ENCODE measurements around the gene NID1. TPM values are rescaled to one million over a fixed set of nuclear protein-coding genes. Genes with fewer than 3 reads are reported as not detected.

The NID1 gene
- total RNA-seq, 4 donors from 2014 or later = 70.7 to 252 (median 184) TPM

DNA sequence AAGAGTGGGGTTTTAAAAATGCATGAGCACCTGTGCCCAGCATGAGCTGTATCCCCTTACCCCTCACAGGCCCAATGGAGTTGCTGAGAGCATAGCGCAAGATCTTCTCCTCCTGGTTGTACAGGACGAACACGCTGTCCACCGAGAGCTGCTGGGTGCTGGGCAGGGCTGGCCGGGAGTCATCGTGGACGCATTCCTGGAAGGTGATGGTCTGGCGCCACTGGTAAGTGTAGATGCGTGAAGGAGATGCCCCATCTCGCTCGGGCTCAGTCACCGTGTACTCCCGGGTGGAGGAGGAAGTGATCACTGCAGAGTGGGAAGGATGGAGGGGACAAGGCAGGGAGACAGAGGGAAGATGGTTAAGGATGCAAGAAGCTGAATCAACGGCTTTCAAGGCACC, 39.1 kb downstream of the NID1 start:
- intact Hi-C loops (cut with DNase I; ENCODE audit: low total_unique reads) = no loop called here
- H3K36me3 ChIP-seq = no peaks in the 10 kb centered on the region
- no peaks in the 10 kb centered on the region for H3K9me3 ChIP-seq
- H3K4me1 ChIP-seq = no peaks in the 10 kb centered on the region
- H3K27me3 ChIP-seq = no peaks in the 10 kb centered on the region
- DNase-seq = peak in 1 of 2 donors; percentile 15
- H3K27ac ChIP-seq = peak overlapping the region in 1 of 2 donors; percentile 60
- no peak for TF ChIP-seq POLR2A (IDR thresholded peaks at IDR 0.05)
- TF ChIP-seq, protein P1, sequence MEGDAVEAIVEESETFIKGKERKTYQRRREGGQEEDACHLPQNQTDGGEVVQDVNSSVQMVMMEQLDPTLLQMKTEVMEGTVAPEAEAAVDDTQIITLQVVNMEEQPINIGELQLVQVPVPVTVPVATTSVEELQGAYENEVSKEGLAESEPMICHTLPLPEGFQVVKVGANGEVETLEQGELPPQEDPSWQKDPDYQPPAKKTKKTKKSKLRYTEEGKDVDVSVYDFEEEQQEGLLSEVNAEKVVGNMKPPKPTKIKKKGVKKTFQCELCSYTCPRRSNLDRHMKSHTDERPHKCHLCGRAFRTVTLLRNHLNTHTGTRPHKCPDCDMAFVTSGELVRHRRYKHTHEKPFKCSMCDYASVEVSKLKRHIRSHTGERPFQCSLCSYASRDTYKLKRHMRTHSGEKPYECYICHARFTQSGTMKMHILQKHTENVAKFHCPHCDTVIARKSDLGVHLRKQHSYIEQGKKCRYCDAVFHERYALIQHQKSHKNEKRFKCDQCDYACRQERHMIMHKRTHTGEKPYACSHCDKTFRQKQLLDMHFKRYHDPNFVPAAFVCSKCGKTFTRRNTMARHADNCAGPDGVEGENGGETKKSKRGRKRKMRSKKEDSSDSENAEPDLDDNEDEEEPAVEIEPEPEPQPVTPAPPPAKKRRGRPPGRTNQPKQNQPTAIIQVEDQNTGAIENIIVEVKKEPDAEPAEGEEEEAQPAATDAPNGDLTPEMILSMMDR (IDR thresholded peaks at IDR 0.05) = no peak
- no peak overlapping the region for H3K4me3 ChIP-seq

DNA sequence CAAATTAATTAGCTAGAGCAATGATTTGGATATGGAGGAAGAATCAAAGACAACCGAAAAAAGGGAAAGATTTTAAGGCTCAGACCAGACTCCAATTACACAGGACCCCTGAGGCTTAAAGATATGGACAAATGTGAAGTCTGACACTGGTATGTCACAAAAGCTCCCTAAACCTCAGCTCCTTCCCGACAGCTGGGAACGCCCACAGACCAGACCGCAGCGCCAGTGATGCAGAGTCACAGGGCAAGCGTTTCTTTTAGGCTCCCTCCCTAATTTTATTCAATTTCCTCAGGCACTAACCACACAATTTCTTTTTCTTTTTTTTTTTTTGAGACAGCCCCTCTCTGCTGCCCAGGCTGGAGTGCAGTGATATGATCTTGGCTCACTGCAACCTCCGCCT, 40.2 kb downstream of the NID1 start:
- H3K9me3 ChIP-seq = no peaks in the 10 kb centered on the region
- peak overlapping the region; percentile 57 to 60 for H3K27ac ChIP-seq
- DNase-seq = peak in 1 of 2 donors; percentile 12
- H3K27me3 ChIP-seq = no peaks in the 10 kb centered on the region
- TF ChIP-seq, protein P1 (IDR thresholded peaks at IDR 0.05) = no peak
- TF ChIP-seq POLR2A (IDR thresholded peaks at IDR 0.05) = no peak
- no peaks in the 10 kb centered on the region for H3K4me1 ChIP-seq
- intact Hi-C loops (cut with DNase I; ENCODE audit: low total_unique reads) = no loop called here
- no peak overlapping the region for H3K4me3 ChIP-seq
- H3K36me3 ChIP-seq = no peaks in the 10 kb centered on the region

DNA sequence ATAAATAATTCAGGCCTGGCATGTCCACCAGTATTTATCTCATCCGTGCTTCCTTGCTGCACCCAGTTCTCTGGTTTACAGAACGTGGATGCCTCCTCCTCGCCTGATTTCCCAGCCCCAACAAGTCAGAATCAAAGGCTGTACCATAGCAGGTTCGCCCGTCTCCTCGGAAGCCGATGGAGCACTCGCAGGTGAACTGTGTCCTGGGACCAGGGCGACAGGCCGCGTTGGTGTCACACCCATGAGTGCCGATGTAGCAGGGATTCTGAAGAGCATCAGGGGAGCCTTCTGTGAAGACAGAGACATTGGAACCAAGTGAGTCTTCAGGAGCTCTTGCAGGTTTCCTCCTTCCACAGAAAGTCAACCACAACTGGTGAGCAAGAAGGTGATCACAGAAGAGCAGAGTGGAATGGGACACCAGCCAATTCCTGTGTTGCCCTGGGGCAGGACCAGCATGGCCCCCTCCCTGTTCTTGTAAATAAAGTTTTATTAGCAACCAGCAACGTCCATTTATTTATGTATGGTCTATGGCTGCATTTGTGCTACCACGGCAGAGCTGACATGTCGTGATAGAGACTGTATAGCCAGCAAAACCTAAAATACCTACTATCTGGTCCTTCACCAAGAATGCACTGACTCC, 40.8 kb downstream of the NID1 start:
- intact Hi-C loops (cut with DNase I; ENCODE audit: low total_unique reads) = no loop called here
- peak in 1 of 2 donors; percentile 14 for DNase-seq
- H3K9me3 ChIP-seq = no peaks in the 10 kb centered on the region
- H3K27ac ChIP-seq = peak overlapping the region; percentile 57 to 60
- H3K27me3 ChIP-seq = no peaks in the 10 kb centered on the region
- H3K4me1 ChIP-seq = no peaks in the 10 kb centered on the region
- no peaks in the 10 kb centered on the region for H3K36me3 ChIP-seq
- no peak for TF ChIP-seq POLR2A (IDR thresholded peaks at IDR 0.05)
- TF ChIP-seq, protein P1 (IDR thresholded peaks at IDR 0.05) = no peak
- H3K4me3 ChIP-seq = no peak overlapping the region

DNA sequence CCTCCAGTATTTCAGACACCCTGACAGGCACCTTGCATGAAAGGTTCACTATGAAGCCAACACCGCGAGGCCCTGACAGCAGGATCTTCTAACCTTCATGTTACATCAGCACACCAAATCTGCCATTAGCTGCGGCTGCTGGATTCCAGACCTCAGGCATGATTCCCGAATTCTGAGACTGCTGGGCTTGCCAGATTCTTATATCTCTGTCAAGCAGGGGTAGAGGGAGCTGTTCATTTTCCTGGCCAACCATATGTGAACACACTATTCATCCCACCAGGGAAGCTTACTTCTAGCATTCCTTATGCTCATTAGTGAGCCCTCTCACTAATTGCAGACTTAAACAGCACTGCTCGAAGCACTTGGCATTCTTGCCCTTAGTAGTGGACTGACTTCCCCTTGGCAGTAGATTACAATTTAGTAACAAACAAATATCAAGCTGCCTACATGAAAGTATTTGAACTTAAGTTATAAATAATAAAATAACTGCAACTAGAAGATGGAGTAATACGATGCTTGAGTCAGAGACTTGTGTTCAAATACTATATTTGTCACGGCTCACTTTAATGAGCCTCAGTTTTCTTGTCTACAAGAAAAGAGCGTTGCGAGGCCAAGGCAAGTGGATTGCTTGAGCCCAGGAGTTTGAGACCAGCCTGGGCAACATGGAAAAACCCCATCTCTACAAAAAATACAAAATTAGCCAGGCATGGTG, 43.3 kb downstream of the NID1 start:
- no peaks in the 10 kb centered on the region for H3K27me3 ChIP-seq
- H3K36me3 ChIP-seq = no peaks in the 10 kb centered on the region
- intact Hi-C loops (cut with DNase I; ENCODE audit: low total_unique reads) = no loop called here
- DNase-seq = peak; percentile 68 to 74
- peak overlapping the region; percentile 88 to 91 for H3K27ac ChIP-seq
- no peaks in the 10 kb centered on the region for H3K9me3 ChIP-seq
- H3K4me3 ChIP-seq = no peak overlapping the region
- TF ChIP-seq, protein P1 (IDR thresholded peaks at IDR 0.05) = no peak
- TF ChIP-seq POLR2A (IDR thresholded peaks at IDR 0.05) = no peak
- H3K4me1 ChIP-seq = no peaks in the 10 kb centered on the region
